ENCODE results near the gene C5AR2.
"Not testable (repeated sequence)": the region's sequence is repeated elsewhere in the genome, so short reads cannot be mapped to it uniquely, and the experiment has no call there.

The C5AR2 gene

GRCh38 chr19:47322058-47322457 lies 9.9 kb upstream of the C5AR2 start:
- in situ Hi-C loops (cut with MboI; ENCODE audit: low sequenced_read_pairs): no loop called here

- in situ Hi-C loops (cut with MboI; ENCODE audit: low sequenced_read_pairs): no loop called here
These were observed 8.6 kb upstream of the C5AR2 start for GRCh38 chr19:47323409-47323808.

- in situ Hi-C loops (cut with MboI; ENCODE audit: low sequenced_read_pairs): no loop called here
These were observed 8.1 kb upstream of the C5AR2 start for GRCh38 chr19:47323872-47324271.

GRCh38 chr19:47324502-47324901 lies 7.5 kb upstream of the C5AR2 start:
- in situ Hi-C loops (cut with MboI; ENCODE audit: low sequenced_read_pairs): no loop called here

GRCh38 chr19:47330466-47330869 lies 1.5 kb upstream of the C5AR2 start:
- in situ Hi-C loops (cut with MboI; ENCODE audit: low sequenced_read_pairs): no loop called here

GRCh38 chr19:47331490-47331889 lies 485 bp upstream of the C5AR2 start:
- in situ Hi-C loops (cut with MboI; ENCODE audit: low sequenced_read_pairs): no loop called here

GRCh38 chr19:47336765-47337718 lies 5.1 kb downstream of the C5AR2 start:
- in situ Hi-C loops (cut with MboI; ENCODE audit: low sequenced_read_pairs): not testable (repeated sequence)

GRCh38 chr19:47339196-47339880 lies 7.4 kb downstream of the C5AR2 start:
- in situ Hi-C loops (cut with MboI; ENCODE audit: low sequenced_read_pairs): no loop called here

GRCh38 chr19:47340477-47341208 lies 8.7 kb downstream of the C5AR2 start:
- in situ Hi-C loops (cut with MboI; ENCODE audit: low sequenced_read_pairs): no loop called here

GRCh38 chr19:47341734-47342133 lies 9.8 kb downstream of the C5AR2 start:
- in situ Hi-C loops (cut with MboI; ENCODE audit: low sequenced_read_pairs): no loop called here

GRCh38 chr19:47343194-47343802 lies 11.3 kb downstream of the C5AR2 start:
- in situ Hi-C loops (cut with MboI; ENCODE audit: low sequenced_read_pairs): no loop called here

- in situ Hi-C loops (cut with MboI; ENCODE audit: low sequenced_read_pairs): no loop called here
These were observed 12.4 kb downstream of the C5AR2 start for GRCh38 chr19:47344425-47344824.

GRCh38 chr19:47346024-47346423 lies 14.0 kb downstream of the C5AR2 start:
- in situ Hi-C loops (cut with MboI; ENCODE audit: low sequenced_read_pairs): not testable (repeated sequence)

- in situ Hi-C loops (cut with MboI; ENCODE audit: low sequenced_read_pairs): no loop called here
These were observed 17.1 kb downstream of the C5AR2 start, which contains the start of gene DHX34 for GRCh38 chr19:47348819-47349795. Gene DHX34, plus strand, starts transcription at chr19:47349315. Its CDS starts 3,716 bp downstream, at chr19:47353031.

GRCh38 chr19:47350630-47351029 lies 18.7 kb downstream of the C5AR2 start:
- in situ Hi-C loops (cut with MboI; ENCODE audit: low sequenced_read_pairs): no loop called here

- in situ Hi-C loops (cut with MboI; ENCODE audit: low sequenced_read_pairs): no loop called here
These were observed 19.6 kb downstream of the C5AR2 start for GRCh38 chr19:47351548-47351947.

GRCh38 chr19:47352095-47352494 lies 20.1 kb downstream of the C5AR2 start:
- in situ Hi-C loops (cut with MboI; ENCODE audit: low sequenced_read_pairs): no loop called here

GRCh38 chr19:47353307-47353712 lies 21.3 kb downstream of the C5AR2 start:
- in situ Hi-C loops (cut with MboI; ENCODE audit: low sequenced_read_pairs): no loop called here

GRCh38 chr19:47356900-47357299 lies 24.9 kb downstream of the C5AR2 start:
- in situ Hi-C loops (cut with MboI; ENCODE audit: low sequenced_read_pairs): no loop called here
